DMS53 treated with DMSO at 0.1 percent for 48 hours (cell line): Measurements from ENCODE around the gene OR10Z1.

ENCODE experiments used
- DNase-seq: peaks from one replicate; lab custom pipeline; 2025; ENCODE audit not compliant: unreplicated experiment; lab: John Stamatoyannopoulos, UW

Gene OR10Z1, protein sequence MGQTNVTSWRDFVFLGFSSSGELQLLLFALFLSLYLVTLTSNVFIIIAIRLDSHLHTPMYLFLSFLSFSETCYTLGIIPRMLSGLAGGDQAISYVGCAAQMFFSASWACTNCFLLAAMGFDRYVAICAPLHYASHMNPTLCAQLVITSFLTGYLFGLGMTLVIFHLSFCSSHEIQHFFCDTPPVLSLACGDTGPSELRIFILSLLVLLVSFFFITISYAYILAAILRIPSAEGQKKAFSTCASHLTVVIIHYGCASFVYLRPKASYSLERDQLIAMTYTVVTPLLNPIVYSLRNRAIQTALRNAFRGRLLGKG

DNA sequence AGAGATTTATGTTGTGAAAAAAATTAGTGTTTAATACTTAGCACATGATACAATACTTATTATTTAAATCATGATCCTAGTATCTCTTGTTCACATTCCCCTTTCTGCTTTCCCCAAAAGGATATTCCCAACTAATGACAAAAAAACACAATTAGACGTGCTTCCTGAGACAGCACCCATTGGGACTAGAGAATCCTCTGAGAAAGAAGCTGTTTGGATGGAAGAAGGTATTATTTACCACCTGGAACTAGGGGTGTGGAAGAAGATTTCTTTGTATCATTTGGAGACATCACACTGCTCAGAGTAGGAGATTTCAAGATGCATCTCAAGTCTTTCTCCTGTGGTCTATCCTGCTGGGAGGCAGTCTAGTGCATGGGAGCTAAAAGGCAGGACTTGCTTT, at the start of gene OR10Z1:
OR10Z1 (plus strand) TSS at position 301 of the 400 bp plus-strand sequence. CDS start 1,171 bp downstream, outside the sequence.
- DNase-seq = no peak

DNA sequence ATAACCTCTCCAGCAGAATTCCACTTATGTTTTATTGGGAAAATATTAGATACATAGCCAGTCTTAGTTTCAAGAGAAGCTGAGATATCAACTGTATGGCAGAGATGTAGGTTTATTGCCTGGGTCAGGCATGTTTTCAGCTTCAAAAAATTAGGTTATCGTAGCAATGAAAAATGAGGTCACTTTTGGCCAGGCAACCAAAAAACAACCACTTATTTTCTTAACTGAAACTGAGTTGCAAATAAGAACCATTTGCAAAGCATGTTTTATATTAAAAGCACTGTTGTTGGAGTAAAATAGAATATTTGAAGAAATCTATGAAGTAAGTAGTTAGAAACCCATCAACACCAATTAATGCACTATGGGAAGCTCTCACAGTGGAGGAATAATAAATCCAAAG, 45.4 kb upstream of the OR10Z1 start:
- DNase-seq = no peak

DNA sequence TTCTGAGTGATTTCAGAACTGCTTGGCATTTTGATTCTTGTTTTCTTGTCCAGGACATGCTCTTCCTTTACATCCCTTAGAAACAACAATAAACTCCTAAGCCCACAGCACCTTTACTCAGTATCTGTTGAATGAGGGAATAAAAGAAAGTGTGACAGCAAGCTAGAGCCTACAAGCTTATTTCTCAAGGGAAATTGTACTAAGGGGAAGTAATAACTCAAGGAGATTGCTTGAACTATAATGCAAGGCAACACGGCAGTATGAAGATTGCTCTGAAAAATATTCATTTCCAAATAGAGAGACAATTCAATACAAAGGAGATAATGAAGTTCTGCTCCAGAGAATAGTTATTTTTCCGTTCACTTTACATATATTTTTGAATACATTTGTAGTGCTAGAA, 41.2 kb upstream of the OR10Z1 start:
- no peak for DNase-seq

DNA sequence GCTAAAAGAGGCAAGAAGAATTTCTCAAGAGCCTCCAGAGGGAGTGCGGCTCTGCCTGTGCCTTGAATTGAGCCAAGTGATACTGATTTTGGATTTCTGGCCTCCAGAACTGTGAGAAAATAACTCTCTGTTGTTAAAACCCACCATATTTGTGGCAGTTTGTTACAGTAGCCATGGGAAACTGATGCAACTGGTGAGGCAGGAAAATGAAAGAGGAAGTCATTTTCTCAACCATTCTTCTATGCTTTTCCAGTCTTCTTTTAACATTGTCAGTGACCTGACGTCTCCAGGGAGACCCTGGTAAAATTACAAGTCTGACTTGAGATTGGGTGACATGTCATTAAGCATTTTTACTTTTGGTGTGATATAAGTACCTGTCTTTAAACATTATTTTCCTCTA, 40.5 kb upstream of the OR10Z1 start:
- DNase-seq = no peak

DNA sequence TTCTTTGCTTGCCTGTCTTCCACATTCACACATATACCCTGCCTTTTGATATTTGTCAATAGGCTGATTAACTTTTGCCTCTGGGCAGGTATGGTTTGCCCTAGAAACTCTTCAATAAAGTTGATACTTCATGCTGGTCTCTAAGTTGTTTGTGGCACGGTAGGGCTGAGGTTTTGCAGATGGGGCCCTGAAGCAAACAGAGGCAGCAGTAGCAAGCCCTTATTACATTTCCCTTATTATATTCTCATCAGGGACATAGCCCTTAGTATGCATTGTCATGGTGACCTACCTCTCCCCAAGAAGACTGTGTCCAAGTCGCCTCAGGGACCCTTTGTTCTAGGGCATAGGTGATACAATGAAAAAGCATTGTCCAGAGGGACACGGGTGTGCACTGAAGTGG, 34.6 kb upstream of the OR10Z1 start, which contains the start of gene OR6P1:
OR6P1 (minus strand) TSS at position 101 of the 400 bp plus-strand sequence. CDS start 6,976 bp downstream, outside the sequence.
- no peak for DNase-seq

DNA sequence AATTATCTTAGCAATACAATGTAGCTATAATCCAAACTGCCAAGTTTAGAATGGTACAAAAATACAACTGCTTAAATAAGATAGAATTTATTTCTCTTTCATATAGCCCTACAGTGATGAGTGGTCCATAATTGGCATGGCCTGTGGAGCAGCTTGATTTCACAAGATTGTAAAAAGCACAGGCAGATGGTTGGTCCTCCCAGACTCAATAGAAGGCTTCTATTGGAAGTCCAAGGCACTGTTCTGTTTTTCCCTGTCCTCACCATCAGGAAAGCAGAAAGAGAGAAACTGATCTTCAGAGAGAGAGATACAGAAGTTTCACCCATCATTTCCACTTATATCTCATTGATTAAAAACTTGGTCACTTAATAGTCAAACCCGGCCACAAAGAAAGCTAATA, 32.8 kb upstream of the OR10Z1 start:
- no peak for DNase-seq

DNA sequence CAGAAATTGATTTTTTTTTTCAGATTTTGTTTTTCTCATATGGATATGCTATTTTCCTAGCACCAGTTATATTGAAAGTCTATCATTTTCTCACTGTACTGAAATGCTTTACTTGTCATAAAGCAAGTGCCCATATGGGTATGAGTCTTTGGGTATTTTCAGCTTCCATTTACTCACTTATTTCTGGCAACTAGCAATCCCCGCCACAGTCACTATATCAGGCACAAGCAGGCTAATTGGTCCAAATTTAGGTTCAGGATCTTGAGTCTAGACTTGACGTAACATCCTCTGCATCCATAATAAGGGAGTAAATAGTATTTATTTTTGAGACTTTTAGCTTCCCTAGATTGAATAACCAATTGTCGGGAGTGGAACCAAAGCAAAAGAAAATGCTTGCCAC, 27.5 kb upstream of the OR10Z1 start:
- DNase-seq = no peak

DNA sequence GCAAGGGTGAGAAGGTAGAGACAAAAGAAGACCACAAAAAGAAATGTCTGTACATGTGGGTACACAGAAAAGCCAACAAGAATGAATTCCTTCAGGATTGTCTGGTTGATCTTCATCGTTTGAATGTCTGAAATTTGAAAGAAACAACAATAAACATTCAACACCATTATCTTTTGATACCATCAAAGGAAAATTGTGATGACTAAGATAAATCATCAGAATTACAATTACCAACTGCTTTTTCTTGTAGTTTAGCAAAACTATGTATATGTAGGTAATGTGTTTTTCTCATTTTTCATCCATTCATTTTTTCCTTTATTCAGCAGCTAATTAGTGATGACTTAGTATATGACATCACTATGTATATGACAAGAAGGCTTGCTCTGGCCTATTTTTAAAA, 25.3 kb upstream of the OR10Z1 start, which contains the start of gene OR10X1:
OR10X1 (minus strand) TSS at position 167 of the 400 bp plus-strand sequence; CDS start at position 167, 0 bp downstream.
- DNase-seq = no peak

DNA sequence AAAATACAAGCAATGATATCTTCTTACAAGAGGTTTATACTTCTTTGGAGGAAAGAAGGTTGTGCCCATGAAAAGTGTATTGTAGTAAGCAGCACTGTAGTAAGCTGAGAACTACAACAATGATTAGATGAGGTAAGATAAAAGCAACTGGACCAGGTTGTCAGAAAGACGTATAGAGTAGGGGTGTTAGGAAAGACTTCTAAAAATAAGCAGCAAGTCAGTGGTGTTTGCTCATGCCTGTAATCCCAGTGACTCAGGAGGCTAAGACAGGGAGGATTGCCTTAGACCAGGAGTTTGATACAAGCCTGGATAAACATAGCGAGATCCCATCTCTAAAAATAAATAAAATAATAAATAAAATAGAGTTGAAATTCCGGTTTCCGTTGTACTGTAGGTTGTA, 21.1 kb upstream of the OR10Z1 start:
- no peak for DNase-seq

DNA sequence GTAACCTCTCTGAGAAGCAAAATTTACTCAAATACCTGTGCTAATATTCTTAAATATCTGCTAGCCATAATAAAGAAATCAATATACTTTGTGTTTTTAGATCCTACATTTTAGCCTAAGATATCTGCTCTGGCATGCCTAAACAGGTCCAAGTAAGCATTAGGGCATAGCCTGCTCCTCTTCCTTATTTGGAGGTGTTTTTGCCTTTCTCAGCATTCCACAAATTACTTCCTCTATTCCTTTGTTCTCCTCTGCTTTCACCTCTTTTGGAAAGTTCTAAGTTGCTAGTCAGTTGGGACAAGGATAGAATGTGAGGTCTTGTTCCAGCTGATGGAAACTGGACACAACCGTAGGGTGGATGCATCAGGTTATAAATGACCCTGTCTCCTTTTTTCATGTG, 18.1 kb upstream of the OR10Z1 start:
- no peak for DNase-seq

DNA sequence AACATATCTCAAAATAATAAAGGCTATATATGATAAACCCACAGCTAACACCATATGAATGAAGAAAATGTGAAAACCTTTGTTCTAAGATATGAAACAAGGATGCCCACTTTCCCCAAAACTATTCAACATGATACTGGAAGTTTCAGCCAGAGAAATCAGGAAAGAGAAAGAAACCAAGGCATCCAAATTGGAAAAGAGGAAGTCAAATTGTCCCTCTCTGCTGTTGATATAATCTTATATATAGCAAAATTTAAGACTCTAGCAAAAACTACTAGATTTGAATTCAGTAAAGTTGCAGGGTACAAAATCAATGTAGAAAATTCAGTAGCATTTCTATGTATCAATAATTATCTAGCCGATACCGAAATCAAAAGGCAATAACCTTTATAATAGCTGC, 4.3 kb upstream of the OR10Z1 start:
- no peak for DNase-seq

DNA sequence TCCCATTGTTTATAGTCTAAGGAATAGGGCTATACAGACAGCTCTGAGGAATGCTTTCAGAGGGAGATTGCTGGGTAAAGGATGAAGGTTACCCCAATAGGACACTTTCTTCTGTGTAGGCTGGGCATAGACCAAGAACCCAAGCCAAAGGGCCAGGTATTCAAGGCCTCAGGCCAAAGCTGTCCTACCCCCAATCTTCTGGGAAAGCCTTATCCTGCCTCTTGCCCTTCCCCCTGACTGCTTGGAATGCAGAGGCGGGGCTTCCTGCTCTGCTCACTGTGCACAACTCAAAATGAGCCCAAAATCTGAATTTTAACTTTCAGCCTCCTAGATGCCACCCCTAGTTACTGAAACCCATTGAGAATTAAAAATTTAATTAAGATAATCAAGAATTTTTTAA, 2.2 kb downstream of the OR10Z1 start:
- no peak for DNase-seq

DNA sequence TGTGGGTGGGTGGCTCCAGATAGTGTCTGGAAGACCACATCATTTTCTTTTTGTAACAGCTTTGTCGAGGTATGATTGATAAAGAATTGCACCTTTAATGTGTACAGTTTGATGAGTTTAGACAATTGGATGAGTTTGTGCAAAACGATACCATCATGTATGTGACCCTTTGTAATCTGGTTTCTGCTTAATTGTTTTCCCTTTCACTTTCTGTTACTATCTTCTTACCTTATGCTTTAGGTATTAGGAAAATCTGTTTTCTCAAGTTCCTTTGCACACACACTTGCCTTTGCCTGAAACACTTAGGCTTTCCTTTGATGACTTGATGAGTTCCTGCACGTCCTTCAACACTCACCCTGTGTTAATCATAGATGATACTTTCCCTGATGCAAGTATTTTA, 6.8 kb downstream of the OR10Z1 start:
- DNase-seq = no peak

DNA sequence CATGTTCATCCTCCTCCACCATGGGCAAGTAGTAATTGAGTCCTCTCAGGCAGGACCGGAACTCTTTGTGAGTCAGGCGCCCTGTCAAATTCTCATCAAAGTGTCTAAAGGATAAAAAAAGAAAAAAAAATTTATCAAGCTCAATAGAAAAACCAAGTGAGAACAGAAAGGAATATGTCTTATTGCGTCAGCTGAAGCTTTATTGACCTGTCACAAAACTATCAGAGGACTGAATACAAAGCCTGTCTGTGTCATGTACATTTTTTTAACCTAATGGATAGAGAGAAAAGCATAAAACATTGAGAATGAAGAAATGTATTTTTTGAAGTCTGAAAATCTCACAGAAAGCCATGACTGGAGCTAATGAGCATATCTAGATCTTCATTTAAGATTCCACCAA, 8.7 kb downstream of the OR10Z1 start:
- no peak for DNase-seq

DNA sequence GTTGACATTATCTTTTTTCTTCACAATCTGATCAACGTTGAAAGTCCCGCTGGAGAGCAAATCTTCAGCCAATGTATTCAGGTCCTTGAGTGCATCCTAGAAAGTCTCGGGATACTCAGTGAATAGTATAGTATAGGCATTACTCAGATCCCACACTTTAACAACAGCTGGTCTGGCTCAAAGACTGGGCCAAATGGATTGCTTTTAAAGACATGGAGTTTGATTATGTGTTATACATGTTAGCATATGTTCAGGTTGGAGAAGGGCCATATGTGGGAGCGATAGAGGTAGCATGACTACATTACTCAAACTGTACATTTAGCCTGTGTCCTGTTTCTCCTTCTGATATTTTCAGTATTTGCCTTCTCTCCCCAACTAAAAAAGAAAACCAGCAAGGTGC, 33.1 kb downstream of the OR10Z1 start:
- DNase-seq = no peak

DNA sequence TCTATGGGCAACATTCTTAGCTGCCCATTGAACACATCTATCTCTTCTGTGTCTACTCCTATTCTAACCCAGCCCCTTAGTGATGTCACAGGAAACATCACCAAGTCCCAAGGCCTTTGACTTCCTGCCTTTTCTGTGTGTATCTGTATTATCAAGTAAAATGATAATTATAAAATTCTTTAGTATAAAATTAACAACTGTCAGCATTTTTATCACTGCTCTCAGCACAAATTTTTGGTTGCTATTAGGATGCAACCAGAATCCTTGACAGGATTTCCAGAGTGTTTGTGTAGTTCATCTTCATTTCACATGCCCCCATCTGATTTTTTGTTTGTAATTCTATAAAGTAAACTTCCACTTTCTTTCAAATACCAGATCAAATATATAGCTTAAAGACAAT, 33.8 kb downstream of the OR10Z1 start:
- DNase-seq = no peak

DNA sequence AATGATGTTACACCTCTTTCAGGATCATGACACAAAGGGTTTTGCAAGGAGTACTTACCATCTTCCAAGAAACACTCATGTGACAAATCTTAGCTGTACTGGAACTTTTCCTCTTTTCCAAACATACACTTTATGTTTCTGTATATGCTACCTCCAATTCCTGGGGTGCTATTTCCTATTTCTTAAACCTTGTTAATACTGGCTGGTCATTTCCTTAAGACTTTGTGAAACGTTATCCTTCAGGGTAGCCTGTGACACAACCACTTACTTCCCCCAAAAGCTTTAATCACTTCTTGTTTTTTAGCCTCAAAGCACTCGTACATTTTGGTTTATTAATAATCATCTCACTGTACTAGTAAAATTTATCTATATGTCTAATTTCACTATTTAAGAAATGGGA, 39.4 kb downstream of the OR10Z1 start:
- DNase-seq = no peak

DNA sequence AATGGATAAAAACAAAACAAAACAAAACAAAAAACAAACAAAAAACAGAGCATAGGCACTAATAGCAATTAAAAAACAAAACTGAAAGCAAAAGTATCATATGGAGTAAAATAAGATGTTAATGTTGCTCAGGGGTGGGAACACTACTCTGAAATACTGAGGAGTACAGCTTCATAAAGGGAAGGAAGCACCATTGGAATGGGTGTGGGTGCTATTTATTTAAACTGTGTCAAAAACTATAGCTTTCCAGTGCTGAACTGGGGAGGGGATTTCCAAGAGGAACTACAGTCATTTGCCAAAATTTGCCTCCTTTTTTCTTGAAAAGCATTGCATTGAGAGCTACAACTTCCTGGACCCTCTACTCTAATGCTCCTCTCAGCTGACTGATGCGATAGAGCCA, 41.4 kb downstream of the OR10Z1 start:
- DNase-seq = no peak

DNA sequence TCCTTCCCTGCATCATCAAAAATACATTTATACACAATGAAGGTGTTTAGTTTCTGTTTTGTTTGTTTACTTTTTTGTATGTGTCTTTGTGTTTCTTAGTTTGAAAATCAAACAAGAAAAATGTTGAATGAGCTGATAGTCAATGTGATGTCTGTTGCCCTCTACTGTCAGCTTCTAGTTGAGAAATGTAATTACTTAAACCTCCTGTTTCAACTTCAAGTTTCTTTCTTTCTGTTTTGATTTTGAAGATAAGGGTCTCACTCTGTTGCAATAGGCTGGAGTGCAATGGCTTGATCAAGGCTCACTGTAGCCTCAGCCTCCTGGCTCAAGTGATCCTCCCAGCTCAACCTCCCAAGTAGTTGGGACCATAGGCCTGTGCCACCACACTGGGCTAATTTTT, 44.0 kb downstream of the OR10Z1 start:
- no peak for DNase-seq

DNA sequence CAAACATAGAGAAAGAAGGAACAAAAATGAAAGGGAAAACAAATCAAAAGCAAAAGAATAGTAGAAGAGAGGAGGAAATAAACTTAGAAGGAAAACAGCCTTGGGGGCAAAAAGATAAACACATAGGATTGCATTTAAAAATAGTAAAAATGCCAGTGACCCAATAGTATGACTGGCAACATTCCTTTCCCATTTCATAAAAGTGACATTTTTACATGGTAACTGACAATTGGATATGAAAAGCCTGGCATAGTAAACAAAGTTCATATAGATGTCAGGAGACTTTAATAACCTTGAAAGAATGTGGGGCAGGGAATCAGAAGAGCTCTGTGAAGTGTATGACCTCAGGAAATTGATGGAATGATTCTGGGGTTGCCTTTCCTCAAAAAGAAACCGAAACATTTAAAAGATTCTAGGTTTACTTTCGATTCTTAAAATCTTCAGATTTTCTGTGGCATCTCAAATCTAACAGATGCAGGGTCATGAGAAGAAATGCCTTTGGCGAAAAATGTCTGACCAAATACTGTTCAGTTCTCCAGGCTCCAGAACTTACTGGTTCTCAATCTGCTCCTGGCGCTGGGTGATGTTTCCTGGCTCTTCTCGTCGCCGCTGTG, 47.8 kb downstream of the OR10Z1 start:
- DNase-seq = no peak

DNA sequence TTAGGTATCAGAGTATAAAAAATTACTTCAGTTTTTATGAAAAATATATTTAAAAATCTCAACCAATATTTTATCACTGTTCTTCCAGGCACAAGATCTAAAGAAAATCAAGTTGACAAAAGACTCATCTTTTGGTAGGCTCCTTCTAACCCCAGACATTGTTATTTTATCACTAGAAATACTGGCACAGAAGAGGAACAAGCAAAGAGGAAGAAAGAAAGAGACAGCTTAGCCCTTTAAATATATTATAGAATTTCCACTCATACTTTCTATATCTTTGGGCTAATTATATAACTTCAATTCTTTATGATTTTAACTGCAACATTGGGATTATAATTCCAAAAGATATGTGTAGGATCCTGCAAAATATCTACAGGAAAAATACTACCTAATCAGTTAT, 49.0 kb downstream of the OR10Z1 start:
- no peak for DNase-seq

DNA sequence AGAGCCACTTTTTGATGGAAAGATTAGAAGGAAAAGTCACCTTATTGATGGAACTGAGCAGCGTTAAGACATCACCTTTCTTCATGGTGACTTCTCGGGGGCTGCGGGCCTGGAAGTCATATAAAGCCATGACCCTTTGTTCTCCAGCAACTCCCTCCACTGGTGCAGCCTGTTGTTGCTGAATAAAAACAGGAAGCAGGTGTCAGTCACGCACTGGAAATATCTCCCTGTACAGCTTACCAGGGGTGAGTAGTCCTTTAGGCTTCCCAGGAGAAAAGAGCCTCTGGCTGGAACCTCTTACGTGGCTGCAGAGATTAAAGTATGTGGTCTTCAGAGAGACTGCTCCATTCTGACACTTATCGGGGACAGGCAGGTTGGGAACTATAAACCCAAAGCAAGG, 49.5 kb downstream of the OR10Z1 start:
- DNase-seq = peak; percentile 69
